PC-9 (cell line): ENCODE results near the gene SNRPA1.

ENCODE experiments used
- EZH2 ChIP-seq: fragments of 200-600 bp; sonication (generic); IDR thresholded peaks from 2 replicates; pipeline ENCODE4 v1.8.0; 2017; ENCODE audit warnings: antibody characterized with exemption, low read depth
- TF ChIP-seq, protein P1 (sequence below): fragments of 200-600 bp; sonication (generic); conservative IDR thresholded peaks from 2 replicates; pipeline ENCODE4 v1.6.1; 2017; ENCODE audit warnings: mixed run types, antibody characterized with exemption, mild to moderate bottlenecking, moderate library complexity

DNA sequence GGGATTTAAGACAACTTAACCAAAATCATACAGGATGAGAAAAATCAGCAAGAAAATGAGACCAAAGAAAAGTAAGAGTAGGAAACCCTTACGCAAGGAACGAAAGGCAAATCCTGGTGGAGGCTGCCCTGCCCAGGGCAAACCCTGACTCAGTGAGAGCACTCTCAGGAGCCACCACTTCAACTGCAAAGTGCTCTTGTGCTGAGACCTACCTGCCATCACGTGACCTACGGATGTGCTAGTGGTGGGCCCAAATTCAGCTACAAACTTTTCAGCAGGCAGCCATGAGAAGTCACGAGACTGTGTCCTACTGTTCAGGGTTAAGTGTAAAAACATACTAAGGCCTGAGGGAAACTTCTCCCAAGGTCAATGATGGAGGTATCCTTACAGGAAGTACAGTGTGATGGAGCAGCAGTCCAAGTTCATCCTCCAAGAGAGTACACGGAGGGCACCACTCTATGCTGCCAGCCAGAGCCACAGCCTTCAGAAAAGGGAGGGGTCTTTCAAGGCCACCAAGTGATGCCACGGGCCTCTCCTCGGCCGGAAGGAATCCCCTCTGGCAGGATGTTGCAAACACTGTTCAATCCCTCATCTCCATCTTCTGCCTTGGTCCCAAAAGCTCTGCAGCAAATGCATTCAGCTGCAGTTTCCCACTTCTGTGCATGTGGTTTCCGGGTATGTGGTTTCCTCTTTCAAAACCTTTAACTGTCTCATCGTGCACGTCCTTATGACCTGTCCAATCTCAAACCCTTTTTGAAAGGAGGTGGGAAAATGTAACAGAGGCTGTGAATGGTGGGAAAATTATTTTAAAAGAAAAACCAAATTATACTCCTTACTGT, 52.7 kb downstream of the SNRPA1 start:
- TF ChIP-seq, protein P1, sequence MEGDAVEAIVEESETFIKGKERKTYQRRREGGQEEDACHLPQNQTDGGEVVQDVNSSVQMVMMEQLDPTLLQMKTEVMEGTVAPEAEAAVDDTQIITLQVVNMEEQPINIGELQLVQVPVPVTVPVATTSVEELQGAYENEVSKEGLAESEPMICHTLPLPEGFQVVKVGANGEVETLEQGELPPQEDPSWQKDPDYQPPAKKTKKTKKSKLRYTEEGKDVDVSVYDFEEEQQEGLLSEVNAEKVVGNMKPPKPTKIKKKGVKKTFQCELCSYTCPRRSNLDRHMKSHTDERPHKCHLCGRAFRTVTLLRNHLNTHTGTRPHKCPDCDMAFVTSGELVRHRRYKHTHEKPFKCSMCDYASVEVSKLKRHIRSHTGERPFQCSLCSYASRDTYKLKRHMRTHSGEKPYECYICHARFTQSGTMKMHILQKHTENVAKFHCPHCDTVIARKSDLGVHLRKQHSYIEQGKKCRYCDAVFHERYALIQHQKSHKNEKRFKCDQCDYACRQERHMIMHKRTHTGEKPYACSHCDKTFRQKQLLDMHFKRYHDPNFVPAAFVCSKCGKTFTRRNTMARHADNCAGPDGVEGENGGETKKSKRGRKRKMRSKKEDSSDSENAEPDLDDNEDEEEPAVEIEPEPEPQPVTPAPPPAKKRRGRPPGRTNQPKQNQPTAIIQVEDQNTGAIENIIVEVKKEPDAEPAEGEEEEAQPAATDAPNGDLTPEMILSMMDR, result no peak
- no peak for TF ChIP-seq EZH2
